ACC112 (cell line): Measurements from ENCODE around the gene NDUFB8.

ENCODE experiments used
- H2AFZ ChIP-seq: fragments of 200-600 bp; sonication (generic); one replicate; pipeline ENCODE4 v1.6.0; 2017; ENCODE audit warnings: antibody characterized with exemption, low read length; ENCODE audit not compliant: unreplicated experiment
- H3K27ac ChIP-seq: fragments of 200-600 bp; sonication (generic); 2 replicates; pipeline ENCODE4 v1.5.1; 2014; ENCODE audit warnings: low read depth, mild to moderate bottlenecking, antibody characterized with exemption, low read length, moderate library complexity
- H3K27me3 ChIP-seq: fragments of 200-600 bp; sonication (generic); 2 replicates; pipeline ENCODE4 v1.6.1; 2014; ENCODE audit warnings: mild to moderate bottlenecking, antibody characterized with exemption, low read length, moderate library complexity, mixed read lengths; ENCODE audit not compliant: insufficient read depth
- H3K36me3 ChIP-seq: fragments of 200-600 bp; sonication (generic); 2 replicates; pipeline ENCODE4 v1.6.1; 2016; ENCODE audit warnings: mild to moderate bottlenecking, antibody characterized with exemption, low read length, moderate library complexity, mixed read lengths; ENCODE audit not compliant: insufficient read depth
- H3K4me1 ChIP-seq: fragments of 200-600 bp; sonication (generic); one replicate; pipeline ENCODE4 v1.6.1; 2016; ENCODE audit warnings: low read length, mixed read lengths; ENCODE audit not compliant: insufficient read depth, unreplicated experiment, control insufficient read depth
- H3K4me3 ChIP-seq: fragments of 200-600 bp; sonication (generic); 2 replicates; pipeline ENCODE4 v1.5.1; 2014; ENCODE audit warnings: mild to moderate bottlenecking, low read depth, low read length
- H3K79me2 ChIP-seq: fragments of 200-600 bp; sonication (generic); one replicate; pipeline ENCODE4 v1.6.0; 2016; ENCODE audit warnings: low read length; ENCODE audit not compliant: control insufficient read depth, unreplicated experiment, insufficient read depth

The NDUFB8 gene

DNA sequence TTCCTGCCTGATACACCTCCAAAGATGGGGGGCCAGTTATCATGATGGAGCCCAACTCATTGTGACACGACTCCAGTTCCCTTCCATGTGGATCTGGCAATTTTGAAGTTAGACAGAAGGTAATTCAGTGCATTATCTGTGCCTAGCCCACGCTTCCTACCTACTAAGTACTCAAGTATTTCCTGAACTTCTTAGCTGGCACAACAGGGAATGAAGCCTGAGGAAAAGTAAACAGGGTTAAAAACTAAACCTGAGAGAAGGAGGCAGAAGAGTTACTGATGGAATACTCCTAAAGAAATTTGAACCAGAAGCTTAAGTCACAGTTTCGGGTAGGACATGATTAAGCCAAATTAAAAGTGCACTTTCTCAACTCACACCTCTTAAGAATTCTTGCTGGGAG lies 8.9 kb downstream of the NDUFB8 start:
- H3K4me3 ChIP-seq, result no peak overlapping the region
- peaks cover 33% of the 10 kb centered on the region for H3K4me1 ChIP-seq
- H3K27me3 ChIP-seq, result no peaks in the 10 kb centered on the region
- H2AFZ ChIP-seq, result no peak overlapping the region
- H3K27ac ChIP-seq, result peak overlapping the region; percentile 35; the same call in 1 of the 2 replicates
- H3K36me3 ChIP-seq, result peaks cover 1% of the 10 kb centered on the region; the same call in 1 of the 2 replicates
- H3K79me2 ChIP-seq, result no peaks in the 10 kb centered on the region

DNA sequence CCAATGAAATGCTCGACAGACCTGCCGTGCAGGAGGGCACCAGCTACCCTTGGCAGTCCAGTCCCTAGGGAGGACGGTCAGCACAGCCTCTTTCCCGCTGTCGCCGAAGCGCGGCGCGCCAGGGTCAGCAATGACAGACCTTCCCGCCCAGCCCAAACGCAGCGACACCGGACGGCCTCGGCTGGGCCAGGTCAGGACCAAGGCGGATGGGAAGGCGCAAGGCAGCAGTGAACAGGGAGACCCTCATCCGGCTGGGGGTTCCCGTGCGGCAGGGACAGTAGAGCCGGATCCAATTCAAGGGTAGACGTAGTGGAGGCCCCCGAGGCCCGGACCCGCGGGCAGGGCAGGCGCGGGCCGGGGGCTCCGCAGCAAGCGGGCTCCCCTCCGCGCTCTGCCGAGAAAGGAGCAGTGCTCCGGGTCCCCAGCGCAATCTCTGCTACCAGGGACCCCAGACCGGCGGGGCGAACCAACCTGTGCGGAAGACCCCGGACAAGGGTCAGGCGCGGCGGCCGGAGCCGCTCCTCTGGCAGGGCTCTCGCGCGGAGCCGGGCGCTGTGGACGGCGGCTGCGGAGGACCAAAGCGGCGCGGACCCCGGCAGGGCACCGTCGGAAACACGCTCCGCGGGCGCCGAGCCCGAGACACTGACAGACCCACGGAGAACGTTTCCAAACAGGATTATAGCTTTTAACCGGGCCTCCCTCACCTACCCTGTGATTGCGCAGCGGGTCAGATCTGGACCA lies 10.2 kb downstream of the NDUFB8 start, which contains the start of gene SEC31B:
Gene SEC31B, minus strand, starts transcription at position 551 of the 741 bp plus-strand sequence. CDS start 2,909 bp downstream, outside the sequence.
- no peaks in the 10 kb centered on the region for H3K27me3 ChIP-seq
- H3K4me3 ChIP-seq, result peak within 1 kb of the TSS; percentile 65
- peak within 1 kb of the TSS; percentile 35; the same call in 1 of the 2 replicates for H3K27ac ChIP-seq
- H3K4me1 ChIP-seq, result peaks cover 33% of the 10 kb centered on the region
- no peaks in the 10 kb centered on the region for H3K36me3 ChIP-seq
- H3K79me2 ChIP-seq, result no peaks in the 10 kb centered on the region
- no peak within 1 kb of the TSS for H2AFZ ChIP-seq

DNA sequence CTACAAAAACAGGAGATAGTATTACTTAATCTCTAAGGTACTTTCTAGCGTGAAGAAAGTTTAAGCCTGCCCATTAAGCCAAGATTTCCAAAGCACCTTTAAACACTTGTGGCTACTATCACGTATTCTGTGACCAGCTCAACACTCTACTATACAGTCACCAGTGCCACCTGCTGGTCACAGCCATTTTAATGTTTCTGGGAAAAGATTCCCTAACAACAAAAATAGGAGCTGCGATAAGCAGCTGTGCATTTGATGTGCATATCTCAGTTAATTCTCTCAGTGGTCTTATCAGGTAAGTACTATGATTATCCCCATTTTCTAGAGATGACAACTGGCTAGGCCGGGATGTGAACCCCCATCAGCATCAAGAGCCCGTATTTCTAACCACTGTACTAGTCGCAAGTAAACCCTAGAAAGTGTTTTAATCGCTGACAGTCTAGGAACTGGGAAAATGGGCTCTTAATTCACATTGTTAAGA lies 10.9 kb downstream of the NDUFB8 start:
- no peaks in the 10 kb centered on the region for H3K36me3 ChIP-seq
- H3K79me2 ChIP-seq, result no peaks in the 10 kb centered on the region
- H3K27ac ChIP-seq, result no peak overlapping the region
- H3K4me3 ChIP-seq, result peak overlapping the region; percentile 65
- H2AFZ ChIP-seq, result no peak overlapping the region
- peaks cover 33% of the 10 kb centered on the region for H3K4me1 ChIP-seq
- H3K27me3 ChIP-seq, result no peaks in the 10 kb centered on the region

DNA sequence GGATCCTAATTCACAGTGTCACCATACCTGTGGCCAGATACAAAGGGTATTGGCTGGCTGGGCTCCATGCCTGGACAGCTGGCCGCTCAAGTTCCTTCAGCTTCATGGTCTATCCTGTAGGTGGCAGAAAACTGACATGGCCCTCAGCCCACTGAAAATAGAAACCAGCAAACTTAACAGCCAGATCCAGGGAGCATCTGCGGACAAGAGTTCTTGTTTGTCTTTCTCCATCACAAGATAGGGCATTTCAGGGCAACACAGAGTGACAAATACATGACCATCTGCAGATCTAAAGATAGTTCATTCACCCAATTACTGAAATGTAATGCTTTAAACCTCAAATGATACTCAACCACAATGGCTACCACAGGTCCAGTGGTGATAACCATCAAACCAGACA lies 12.8 kb downstream of the NDUFB8 start:
- H3K79me2 ChIP-seq, result no peaks in the 10 kb centered on the region
- H3K36me3 ChIP-seq, result no peaks in the 10 kb centered on the region
- H3K27ac ChIP-seq, result no peak overlapping the region
- H3K27me3 ChIP-seq, result no peaks in the 10 kb centered on the region
- H3K4me1 ChIP-seq, result peaks cover 23% of the 10 kb centered on the region
- H2AFZ ChIP-seq, result no peak overlapping the region
- no peak overlapping the region for H3K4me3 ChIP-seq

DNA sequence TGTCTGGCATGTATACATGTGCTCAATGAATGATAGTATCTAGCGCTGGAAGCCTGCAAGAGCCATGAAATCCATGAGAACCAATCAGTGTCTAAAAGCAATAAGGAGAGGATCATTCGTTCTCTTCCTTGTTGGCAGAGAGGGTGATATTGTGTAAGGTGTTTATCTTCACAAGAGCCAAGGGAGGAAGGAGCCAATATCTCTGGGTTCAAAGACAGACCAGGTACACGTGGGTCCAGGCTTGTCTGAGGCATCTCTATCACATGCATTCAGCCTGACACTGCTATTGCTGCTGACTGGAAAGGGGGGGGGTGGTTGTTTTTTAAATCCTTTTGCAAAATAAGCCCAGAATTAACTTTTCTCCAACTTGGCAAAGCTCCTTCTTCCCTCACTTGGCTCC lies 14.1 kb downstream of the NDUFB8 start:
- no peak overlapping the region for H3K27ac ChIP-seq
- H3K27me3 ChIP-seq, result no peaks in the 10 kb centered on the region
- no peaks in the 10 kb centered on the region for H3K36me3 ChIP-seq
- H3K4me1 ChIP-seq, result peaks cover 18% of the 10 kb centered on the region
- no peak overlapping the region for H2AFZ ChIP-seq
- no peaks in the 10 kb centered on the region for H3K79me2 ChIP-seq
- H3K4me3 ChIP-seq, result no peak overlapping the region

DNA sequence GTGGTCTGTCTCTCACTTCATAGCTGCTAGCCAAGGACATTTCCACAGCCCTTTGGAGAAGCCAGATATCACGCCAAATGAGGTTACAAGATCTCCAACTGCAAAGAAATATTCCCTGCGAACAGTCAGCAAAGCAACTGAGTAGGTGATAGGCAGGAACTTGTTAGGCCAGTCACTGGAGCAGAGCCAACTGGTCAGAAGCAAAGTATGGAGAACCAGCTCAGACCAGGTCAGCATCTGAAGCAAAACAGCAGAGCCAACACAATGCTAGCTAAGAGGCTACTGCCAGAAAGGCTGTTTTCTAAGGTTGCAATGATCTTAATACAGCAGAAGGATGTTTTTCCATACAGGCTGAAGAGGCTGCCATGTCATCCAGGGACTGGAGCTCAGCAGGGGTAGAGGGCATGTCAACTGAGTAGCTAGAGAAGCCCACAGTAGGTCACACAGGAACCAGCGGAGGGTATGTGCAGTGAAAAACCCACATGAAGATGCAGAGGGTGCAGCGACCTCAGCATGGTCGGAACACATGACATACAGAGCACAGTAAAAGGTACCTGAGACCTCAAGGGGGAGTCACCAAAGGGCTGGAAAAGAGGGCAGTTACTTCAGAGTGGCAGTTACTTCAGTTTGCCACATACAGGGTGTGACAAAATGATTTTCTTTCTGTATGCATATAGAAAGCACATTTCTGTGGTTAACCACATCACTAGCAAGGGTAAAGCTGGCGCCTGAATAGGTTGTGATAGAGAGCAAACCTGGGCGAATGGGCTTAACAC lies 18.9 kb downstream of the NDUFB8 start:
- Histone ChIP-seq H3K36me3 (no peaks in the 10 kb centered on the region), H3K27ac (no peak overlapping the region), H3K4me1 (peaks cover 15% of the 10 kb centered on the region), H3K4me3 (no peak overlapping the region), H2AFZ (no peak overlapping the region), H3K27me3 (no peaks in the 10 kb centered on the region), H3K79me2 (no peaks in the 10 kb centered on the region)

DNA sequence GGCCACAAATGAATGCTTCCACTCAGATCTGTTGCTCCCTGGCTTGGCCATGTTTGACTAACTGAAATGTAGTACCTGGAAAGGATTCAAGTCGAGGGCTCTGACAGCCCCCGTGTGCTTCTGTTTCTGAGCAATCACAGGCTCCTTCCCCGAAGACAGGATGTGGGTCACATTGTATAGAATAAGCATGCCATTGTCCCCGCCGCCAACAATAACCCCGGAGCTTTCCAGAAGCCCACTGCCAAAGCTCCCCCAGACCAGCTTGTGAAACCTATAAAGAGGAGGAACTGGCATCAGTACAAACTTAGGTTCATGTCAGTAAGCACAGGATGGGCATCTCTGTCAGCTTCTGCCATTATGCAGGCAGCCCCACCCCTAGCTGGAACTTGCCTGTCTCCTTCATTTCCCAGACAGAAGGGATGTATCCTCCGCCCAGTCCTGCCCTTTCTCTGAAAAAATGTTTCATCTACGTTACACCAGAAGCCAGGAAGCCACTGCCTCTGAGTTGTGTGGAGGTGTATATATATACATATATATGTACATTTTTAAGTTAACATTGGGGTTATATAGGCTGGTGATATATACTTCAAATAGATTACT lies 20.3 kb downstream of the NDUFB8 start:
- H2AFZ ChIP-seq, result no peak overlapping the region
- H3K36me3 ChIP-seq, result no peaks in the 10 kb centered on the region
- H3K27me3 ChIP-seq, result no peaks in the 10 kb centered on the region
- H3K79me2 ChIP-seq, result no peaks in the 10 kb centered on the region
- no peak overlapping the region for H3K27ac ChIP-seq
- H3K4me1 ChIP-seq, result peaks cover 15% of the 10 kb centered on the region
- no peak overlapping the region for H3K4me3 ChIP-seq

DNA sequence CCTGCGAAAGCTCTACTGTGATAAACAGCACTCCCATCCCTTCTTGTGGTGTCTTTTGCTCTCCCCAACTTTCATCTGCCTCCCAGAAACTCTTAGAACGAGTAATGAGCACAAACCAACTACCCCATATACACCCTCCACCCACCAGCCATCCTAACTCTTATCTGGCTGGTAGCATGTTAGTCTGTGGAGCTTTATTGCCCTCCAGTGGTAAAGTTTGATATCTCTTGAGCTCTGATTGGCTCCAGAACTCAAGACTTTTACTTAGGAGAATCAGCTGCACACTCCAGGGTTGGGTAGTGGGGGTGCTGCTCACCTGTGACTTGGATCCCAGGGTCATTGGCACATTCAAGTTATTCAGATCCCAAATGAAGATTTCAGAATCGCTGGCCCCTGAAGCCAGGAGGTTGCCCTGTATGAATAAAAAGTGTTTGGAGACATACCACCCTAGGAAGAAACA lies 20.9 kb downstream of the NDUFB8 start:
- H3K27me3 ChIP-seq, result no peaks in the 10 kb centered on the region
- no peak overlapping the region for H2AFZ ChIP-seq
- H3K4me1 ChIP-seq, result peaks cover 15% of the 10 kb centered on the region
- no peak overlapping the region for H3K4me3 ChIP-seq
- no peaks in the 10 kb centered on the region for H3K79me2 ChIP-seq
- H3K36me3 ChIP-seq, result no peaks in the 10 kb centered on the region
- H3K27ac ChIP-seq, result no peak overlapping the region

DNA sequence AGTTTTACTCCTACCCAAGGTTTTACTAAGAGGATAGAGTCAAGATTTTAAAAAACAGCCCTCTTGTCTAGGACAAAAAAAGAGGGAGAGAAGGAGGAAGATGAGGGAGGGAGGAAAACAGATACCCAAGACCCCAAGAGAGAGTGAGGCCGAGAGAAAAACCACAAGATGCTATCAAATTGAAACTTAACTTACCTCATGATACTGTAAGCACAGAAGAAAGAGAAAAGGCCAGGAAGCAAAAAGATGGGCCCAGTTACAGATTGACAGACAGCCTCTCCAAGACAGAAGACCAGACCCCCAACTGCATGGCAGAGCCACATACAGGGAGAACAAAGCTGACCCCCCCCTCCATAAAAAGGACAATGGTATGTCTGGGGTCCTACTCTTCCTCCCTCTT lies 21.4 kb downstream of the NDUFB8 start:
- H3K79me2 ChIP-seq, result no peaks in the 10 kb centered on the region
- H3K4me1 ChIP-seq, result peaks cover 15% of the 10 kb centered on the region
- no peaks in the 10 kb centered on the region for H3K27me3 ChIP-seq
- no peaks in the 10 kb centered on the region for H3K36me3 ChIP-seq
- no peak overlapping the region for H3K4me3 ChIP-seq
- no peak overlapping the region for H3K27ac ChIP-seq
- H2AFZ ChIP-seq, result no peak overlapping the region

DNA sequence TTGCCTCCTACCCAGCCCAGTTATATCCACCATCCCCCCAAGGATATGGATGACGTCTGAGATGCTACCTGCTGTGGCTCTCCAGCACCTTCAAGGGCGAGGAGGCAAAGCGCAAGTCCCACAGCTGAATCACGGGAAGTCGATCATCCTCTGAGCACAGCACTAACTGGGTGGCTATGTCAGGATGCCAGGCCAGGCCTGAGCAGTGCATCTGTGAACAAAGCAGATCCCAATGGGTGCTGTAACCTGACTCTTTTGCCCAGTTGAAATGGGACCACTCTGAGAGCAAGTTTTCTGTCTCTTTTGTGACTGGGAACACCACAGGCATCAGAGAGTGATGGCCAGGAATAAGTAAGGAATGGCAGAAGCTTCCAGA lies 22.3 kb downstream of the NDUFB8 start:
- Histone ChIP-seq H3K27me3 (no peaks in the 10 kb centered on the region), H3K79me2 (no peaks in the 10 kb centered on the region), H3K4me3 (no peak overlapping the region), H3K27ac (no peak overlapping the region), H2AFZ (no peak overlapping the region), H3K36me3 (no peaks in the 10 kb centered on the region), H3K4me1 (peaks cover 15% of the 10 kb centered on the region)
